Bronchial epithelial cell (primary cell): ENCODE results near the gene MAGT1. TPM values are rescaled to one million over a fixed set of nuclear protein-coding genes. Genes with fewer than 3 reads are reported as not detected.
"Not testable (repeated sequence)": the region's sequence is repeated elsewhere in the genome, so short reads cannot be mapped to it uniquely, and the experiment has no call there.

Experiments used
- DNase-seq: peaks from one replicate; pipeline ENCODE4 v3.0.0-alpha.2; 2010; ENCODE audit warnings: low read depth
- FAIRE-seq: peaks from 2 replicates; lab custom pipeline; 2011; peaks lifted over from hg19 to GRCh38; lab: Jason Lieb, UNC
- H3K27me3 ChIP-seq: 2 replicates; pipeline ENCODE4 v1.5.1; 2011; ENCODE audit warnings: low read length; ENCODE audit not compliant: control insufficient read depth, insufficient read depth
- H3K36me3 ChIP-seq: 2 replicates; pipeline ENCODE4 v1.5.1; 2011; ENCODE audit warnings: low read length; ENCODE audit not compliant: control insufficient read depth, insufficient read depth
- H3K4me3 ChIP-seq: 2 replicates; pipeline ENCODE4 v1.5.1; 2011; ENCODE audit warnings: mild to moderate bottlenecking, low read depth, low read length, control low read depth
- CTCF ChIP-seq: IDR thresholded peaks from 2 replicates; pipeline ENCODE4 v1.5.1; 2011; ENCODE audit warnings: mild to moderate bottlenecking, moderate library complexity, low read length, control low read depth, inconsistent platforms; ENCODE audit not compliant: insufficient read depth, severe bottlenecking
- total RNA-seq: library from RNA; depleted of rRNA; stranded (reverse); fragments of >200 nt; gene quantifications from 2 replicates; pipeline ENCODE4 v1.2.1, GENCODE V29; 2014

Gene MAGT1
- total RNA-seq, result 67.7 and 179 TPM in 2 replicates

- Histone ChIP-seq H3K36me3 (no peaks in the 10 kb centered on the region), H3K27me3 (no peaks in the 10 kb centered on the region), H3K4me3 (peak within 1 kb of the TSS; percentile 68)
- DNase-seq (peak; percentile 91), FAIRE-seq (no peak)
- TF ChIP-seq CTCF, result no peak
Measured at GRCh38 chrX:77894921-77895886, at the start of gene MAGT1. MAGT1 (minus strand) TSS chrX:77895435; CDS start chrX:77895410, 25 bp downstream.

GRCh38 chrX:77945031-77945430 lies 49.8 kb upstream of the MAGT1 start:
- not testable (repeated sequence) for DNase-seq, H3K36me3 ChIP-seq, FAIRE-seq, H3K4me3 ChIP-seq, H3K27me3 ChIP-seq

- no peaks in the 10 kb centered on the region for H3K27me3 ChIP-seq
- no peaks in the 10 kb centered on the region for H3K36me3 ChIP-seq
- no peak for TF ChIP-seq CTCF
- no peak for FAIRE-seq
- H3K4me3 ChIP-seq, result no peak overlapping the region
- DNase-seq, result no peak
Measured at GRCh38 chrX:77938083-77938680, 42.9 kb upstream of the MAGT1 start.

GRCh38 chrX:77937291-77937690 lies 42.1 kb upstream of the MAGT1 start:
- DNase-seq (peak; percentile 85), FAIRE-seq (no peak)
- Histone ChIP-seq H3K4me3 (no peak overlapping the region), H3K27me3 (no peaks in the 10 kb centered on the region), H3K36me3 (no peaks in the 10 kb centered on the region)
- TF ChIP-seq CTCF, result no peak

GRCh38 chrX:77936299-77936698 lies 41.1 kb upstream of the MAGT1 start:
- no peak for TF ChIP-seq CTCF
- FAIRE-seq (no peak), DNase-seq (no peak)
- Histone ChIP-seq H3K4me3 (no peak overlapping the region), H3K27me3 (no peaks in the 10 kb centered on the region), H3K36me3 (no peaks in the 10 kb centered on the region)

- no peaks in the 10 kb centered on the region for H3K27me3 ChIP-seq
- FAIRE-seq, result no peak
- H3K4me3 ChIP-seq, result no peak overlapping the region
- H3K36me3 ChIP-seq, result no peaks in the 10 kb centered on the region
- DNase-seq, result no peak
- TF ChIP-seq CTCF, result no peak
Measured at GRCh38 chrX:77935886-77936285, 40.7 kb upstream of the MAGT1 start.
